Measurements from ENCODE around the gene FJX1. TPM values are rescaled to one million over a fixed set of nuclear protein-coding genes. Genes with fewer than 3 reads are reported as not detected.

Gene FJX1
- total RNA-seq, 2 experiments from 2014 or later = 0.33 TPM; not detected in 1

DNA sequence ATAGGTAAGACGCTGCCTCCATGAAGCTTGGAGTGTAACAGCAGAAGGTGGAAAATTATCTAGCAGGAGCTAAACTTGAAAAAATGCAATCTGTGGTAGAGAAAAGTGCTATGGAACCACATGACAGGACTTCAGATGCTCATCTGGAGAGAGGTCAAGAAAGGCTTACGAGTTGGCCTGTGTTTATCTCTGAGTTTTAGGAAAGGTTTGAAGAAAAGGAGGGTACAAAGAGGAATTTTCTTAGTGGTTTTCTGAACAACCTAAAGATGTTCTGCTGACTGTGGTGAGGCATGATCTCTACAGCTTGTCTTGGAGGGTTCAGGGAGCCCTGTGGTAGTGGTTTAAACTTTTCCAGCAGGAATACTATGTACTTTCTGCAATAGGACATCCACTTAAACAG, 8.2 kb downstream of the FJX1 start:
- DNase-seq = no peak
- H3K4me3 Mint-ChIP-seq = no peak overlapping the region

DNA sequence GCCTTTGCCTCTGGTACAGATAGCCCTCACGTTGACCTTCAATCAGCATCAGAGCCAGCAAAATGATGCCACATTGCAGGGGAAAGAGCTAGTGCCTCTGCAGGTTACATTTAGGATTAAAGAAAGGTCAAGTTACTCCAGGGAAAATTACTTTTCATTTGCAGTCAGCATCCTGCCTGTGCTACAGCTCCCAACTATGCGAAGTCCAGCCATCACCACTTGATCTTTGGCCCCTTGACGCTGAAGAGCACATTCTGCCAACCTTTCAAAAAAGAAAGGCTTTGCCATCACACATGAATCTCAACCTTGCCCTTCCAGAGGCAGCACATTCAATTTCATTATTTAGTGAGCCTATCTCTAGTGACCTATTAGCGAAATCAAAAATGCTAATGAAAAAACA, 11.3 kb downstream of the FJX1 start:
- Mint-ChIP-seq H3K9me3 (ENCODE audit: low read depth) (no peaks in the 10 kb centered on the region), H3K4me3 (no peak overlapping the region), H3K36me3 (no peaks in the 10 kb centered on the region), H3K27me3 (peaks cover 45% of the 10 kb centered on the region), H3K4me1 (no peaks in the 10 kb centered on the region), H3K27ac (no peak overlapping the region)
- ATAC-seq (no peak), DNase-seq (no peak)
- CTCF ChIA-PET = interaction anchor here (1.3 kb wide), 1 partner anchor 192 kb away, joined by 4 read pairs; no protein-coding TSS in a partner anchor

More for the DNA sequence above, 8.2 kb downstream of the FJX1 start:
- Mint-ChIP-seq H3K27ac (no peak overlapping the region), H3K9me3 (ENCODE audit: low read depth) (no peaks in the 10 kb centered on the region), H3K4me1 (no peaks in the 10 kb centered on the region), H3K27me3 (peaks cover 58% of the 10 kb centered on the region), H3K36me3 (no peaks in the 10 kb centered on the region)
- ATAC-seq = no peak
- CTCF ChIA-PET = no interaction called here

DNA sequence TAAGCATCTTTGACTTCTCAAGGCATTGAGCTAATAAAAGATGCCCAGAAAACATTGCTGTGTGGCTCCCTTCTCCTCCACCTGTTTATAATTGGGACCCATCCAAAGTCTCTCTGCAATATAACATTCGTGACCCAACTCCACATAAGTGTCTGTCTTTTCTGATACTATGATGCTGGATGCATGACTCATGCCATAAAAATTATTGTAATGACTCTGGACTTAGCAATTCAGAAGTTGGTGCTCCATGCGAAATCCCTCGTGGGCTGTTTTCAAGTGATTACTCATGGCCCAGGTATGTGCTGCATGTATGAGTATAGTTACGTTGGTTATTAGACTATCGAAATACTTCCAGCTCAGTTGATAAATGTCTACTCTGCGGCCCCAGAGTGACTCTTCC, 11.7 kb downstream of the FJX1 start:
- Mint-ChIP-seq H3K27ac (no peak overlapping the region), H3K36me3 (no peaks in the 10 kb centered on the region), H3K27me3 (peaks cover 45% of the 10 kb centered on the region), H3K4me3 (no peak overlapping the region), H3K4me1 (no peaks in the 10 kb centered on the region), H3K9me3 (ENCODE audit: low read depth) (no peaks in the 10 kb centered on the region)
- CTCF ChIA-PET = interaction anchor here (1.3 kb wide), 1 partner anchor 192 kb away, joined by 4 read pairs; no protein-coding TSS in a partner anchor
- no peak for ATAC-seq
- DNase-seq = no peak

- peaks cover 38% of the 10 kb centered on the region for H3K27me3 Mint-ChIP-seq
- no peaks in the 10 kb centered on the region for H3K4me1 Mint-ChIP-seq
- no peak overlapping the region for H3K4me3 Mint-ChIP-seq
- no peaks in the 10 kb centered on the region for H3K9me3 Mint-ChIP-seq (ENCODE audit: low read depth)
- CTCF ChIA-PET = no interaction called here
- DNase-seq (no peak), ATAC-seq (no peak)
- H3K36me3 Mint-ChIP-seq = no peaks in the 10 kb centered on the region
- H3K27ac Mint-ChIP-seq = no peak overlapping the region
Measured at GRCh38 chr11:35631891-35632290, 13.6 kb downstream of the FJX1 start.

- ATAC-seq (no peak), DNase-seq (no peak)
- no peaks in the 10 kb centered on the region for H3K4me1 Mint-ChIP-seq
- H3K27me3 Mint-ChIP-seq = peaks cover 42% of the 10 kb centered on the region
- CTCF ChIA-PET = no interaction called here
- H3K9me3 Mint-ChIP-seq (ENCODE audit: low read depth) = no peaks in the 10 kb centered on the region
- no peak overlapping the region for H3K27ac Mint-ChIP-seq
- H3K36me3 Mint-ChIP-seq = no peaks in the 10 kb centered on the region
- no peak overlapping the region for H3K4me3 Mint-ChIP-seq
Measured at GRCh38 chr11:35632301-35632700, 14.0 kb downstream of the FJX1 start.

DNA sequence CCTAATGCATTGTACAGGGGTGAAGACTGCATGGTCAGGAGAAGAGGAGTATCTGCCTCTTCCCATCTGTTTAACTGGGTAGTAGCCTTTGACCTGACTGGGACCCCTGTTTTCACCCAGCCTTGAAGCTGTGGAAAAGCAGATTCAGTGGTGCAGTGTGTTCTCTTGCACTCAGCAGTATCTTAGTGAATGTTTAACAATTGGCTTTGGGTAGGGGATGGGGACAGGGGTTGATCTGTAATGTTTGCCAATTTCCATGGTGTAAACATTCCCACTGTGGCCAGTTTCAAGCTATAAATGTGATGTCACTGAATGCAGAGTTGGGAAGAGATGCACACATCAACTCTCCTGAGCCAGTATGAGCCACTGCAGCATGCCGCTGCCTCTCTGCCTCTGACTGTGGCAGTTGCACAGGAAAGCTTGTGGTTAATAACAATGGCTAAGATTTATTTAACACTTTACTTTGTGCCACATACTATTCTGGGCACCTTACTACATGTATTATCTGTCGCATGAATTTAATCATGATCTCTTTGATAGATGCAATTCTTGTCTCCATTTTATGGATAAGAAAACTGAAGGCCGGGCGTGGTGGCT, 15.7 kb downstream of the FJX1 start:
- DNase-seq = no peak
- no peaks in the 10 kb centered on the region for H3K4me1 Mint-ChIP-seq
- H3K27me3 Mint-ChIP-seq = peaks cover 46% of the 10 kb centered on the region
- no peak for ATAC-seq
- H3K9me3 Mint-ChIP-seq (ENCODE audit: low read depth) = no peaks in the 10 kb centered on the region
- H3K4me3 Mint-ChIP-seq = no peak overlapping the region
- CTCF ChIA-PET = no interaction called here
- H3K27ac Mint-ChIP-seq = no peak overlapping the region
- H3K36me3 Mint-ChIP-seq = no peaks in the 10 kb centered on the region

- CTCF ChIA-PET = no interaction called here
- H3K27ac Mint-ChIP-seq = no peak overlapping the region
- ATAC-seq = no peak
Measured at GRCh38 chr11:35635933-35636332, 17.7 kb downstream of the FJX1 start.

GRCh38 chr11:35639591-35640179, 21.4 kb downstream of the FJX1 start:
- ATAC-seq (no peak), DNase-seq (no peak)
- Mint-ChIP-seq H3K4me1 (no peaks in the 10 kb centered on the region), H3K36me3 (no peaks in the 10 kb centered on the region), H3K4me3 (no peak overlapping the region), H3K27me3 (peaks cover 25% of the 10 kb centered on the region), H3K27ac (no peak overlapping the region), H3K9me3 (ENCODE audit: low read depth) (no peaks in the 10 kb centered on the region)
- CTCF ChIA-PET = no interaction called here

More at GRCh38 chr11:35635933-35636332, 17.7 kb downstream of the FJX1 start:
- no peak for DNase-seq
- Mint-ChIP-seq H3K9me3 (ENCODE audit: low read depth) (no peaks in the 10 kb centered on the region), H3K27me3 (peaks cover 41% of the 10 kb centered on the region), H3K4me3 (no peak overlapping the region), H3K4me1 (no peaks in the 10 kb centered on the region), H3K36me3 (no peaks in the 10 kb centered on the region)

GRCh38 chr11:35641171-35641897, 23.1 kb downstream of the FJX1 start:
- CTCF ChIA-PET = no interaction called here

GRCh38 chr11:35641964-35642363, 23.7 kb downstream of the FJX1 start:
- ATAC-seq = no peak
- Mint-ChIP-seq H3K4me1 (no peaks in the 10 kb centered on the region), H3K27me3 (peaks cover 33% of the 10 kb centered on the region), H3K36me3 (no peaks in the 10 kb centered on the region), H3K9me3 (ENCODE audit: low read depth) (no peaks in the 10 kb centered on the region), H3K4me3 (no peak overlapping the region), H3K27ac (no peak overlapping the region)
- CTCF ChIA-PET = no interaction called here
- no peak for DNase-seq

More at GRCh38 chr11:35641171-35641897, 23.1 kb downstream of the FJX1 start:
- no peak for DNase-seq
- H3K9me3 Mint-ChIP-seq (ENCODE audit: low read depth) = no peaks in the 10 kb centered on the region
- no peak overlapping the region for H3K4me3 Mint-ChIP-seq
- ATAC-seq = no peak
- H3K27ac Mint-ChIP-seq = no peak overlapping the region
- H3K4me1 Mint-ChIP-seq = no peaks in the 10 kb centered on the region
- peaks cover 32% of the 10 kb centered on the region for H3K27me3 Mint-ChIP-seq
- no peaks in the 10 kb centered on the region for H3K36me3 Mint-ChIP-seq

GRCh38 chr11:35647421-35648093, 29.3 kb downstream of the FJX1 start:
- Mint-ChIP-seq H3K4me3 (no peak overlapping the region), H3K9me3 (ENCODE audit: low read depth) (no peaks in the 10 kb centered on the region), H3K27me3 (peaks cover 31% of the 10 kb centered on the region), H3K4me1 (no peaks in the 10 kb centered on the region), H3K27ac (no peak overlapping the region), H3K36me3 (no peaks in the 10 kb centered on the region)
- ATAC-seq (no peak), DNase-seq (no peak)
- CTCF ChIA-PET = interaction anchor here (0.9 kb wide), 1 partner anchor 175 kb away, joined by 6 read pairs; no protein-coding TSS in a partner anchor

GRCh38 chr11:35650006-35650405, 31.7 kb downstream of the FJX1 start:
- Mint-ChIP-seq H3K4me3 (no peak overlapping the region), H3K4me1 (no peaks in the 10 kb centered on the region), H3K27me3 (peaks cover 47% of the 10 kb centered on the region), H3K27ac (no peak overlapping the region), H3K9me3 (ENCODE audit: low read depth) (no peaks in the 10 kb centered on the region), H3K36me3 (no peaks in the 10 kb centered on the region)
- no peak for DNase-seq
- CTCF ChIA-PET = interaction anchor here (1.0 kb wide), 1 partner anchor 12 kb away, joined by 3 read pairs; the partner anchor contains the start of gene TRIM44
- ATAC-seq = no peak

GRCh38 chr11:35650467-35650866, 32.2 kb downstream of the FJX1 start:
- DNase-seq (no peak), ATAC-seq (no peak)
- Mint-ChIP-seq H3K4me3 (no peak overlapping the region), H3K36me3 (no peaks in the 10 kb centered on the region), H3K27ac (no peak overlapping the region), H3K9me3 (ENCODE audit: low read depth) (no peaks in the 10 kb centered on the region), H3K4me1 (no peaks in the 10 kb centered on the region), H3K27me3 (peaks cover 49% of the 10 kb centered on the region)
- CTCF ChIA-PET = no interaction called here
